ENCODE data around the gene CACNG1.

The CACNG1 gene

DNA sequence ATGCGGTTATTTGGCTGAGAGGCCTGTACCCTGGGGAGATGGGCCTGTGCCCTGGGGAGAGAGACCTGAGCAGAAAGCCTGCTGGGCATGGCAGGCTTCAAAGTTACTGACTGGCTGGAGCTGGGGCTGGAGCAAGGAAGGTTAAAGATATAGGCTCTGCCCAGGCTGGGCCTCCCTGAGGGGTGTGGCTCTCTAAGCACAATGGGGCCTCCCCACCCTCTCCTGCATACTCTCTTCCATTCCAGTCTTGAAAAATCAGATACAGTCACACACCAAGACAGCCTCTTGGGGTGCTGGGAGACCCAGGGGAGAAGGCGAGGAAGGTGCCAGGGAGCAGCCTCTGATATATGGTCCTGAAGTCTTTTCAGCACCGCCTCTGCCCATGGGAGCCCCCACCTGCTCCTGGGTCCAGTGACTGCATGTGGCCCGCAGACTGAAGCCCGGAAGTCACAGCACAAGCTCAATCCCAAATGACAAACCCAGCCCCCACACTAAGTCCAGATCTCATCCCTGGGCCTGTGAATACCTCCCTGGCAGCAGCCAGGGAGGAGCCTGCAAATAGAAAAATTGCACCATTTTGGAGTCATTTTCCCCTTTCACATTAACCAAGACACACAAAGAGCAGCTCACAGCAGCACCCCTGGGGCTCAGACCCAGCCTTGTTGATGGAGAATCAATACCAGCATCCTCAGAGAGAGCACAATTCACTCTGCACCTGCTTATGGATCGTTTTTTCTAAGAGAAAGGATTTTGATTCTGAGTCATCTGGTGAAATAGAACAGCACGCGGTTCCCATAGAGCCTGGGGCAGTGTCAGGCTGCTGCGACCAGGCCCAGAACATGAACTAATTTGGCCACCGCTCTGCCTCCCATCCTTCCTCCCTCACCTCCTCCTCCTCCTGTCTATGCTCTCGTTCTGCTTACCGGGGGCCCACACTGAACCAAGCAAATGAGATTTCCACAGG is 25.6 kb upstream of the CACNG1 start:
- H4K20me1 ChIP-seq (ENCODE audit: insufficient read depth, low read length): no peaks in the 10 kb centered on the region
- no peak overlapping the region for H3K27ac ChIP-seq (ENCODE audit: low read length)
- H3K27me3 ChIP-seq (ENCODE audit: insufficient read depth, low read length, poor library complexity): no peaks in the 10 kb centered on the region
- no peak overlapping the region for H3K4me2 ChIP-seq (ENCODE audit: insufficient read depth, low read length)
- DNase-seq (no peak), ATAC-seq (ENCODE audit: insufficient read depth, low read depth) (no peak)
- H2AFZ ChIP-seq (ENCODE audit: low read depth, low read length): no peak overlapping the region
- TF ChIP-seq, protein P1, sequence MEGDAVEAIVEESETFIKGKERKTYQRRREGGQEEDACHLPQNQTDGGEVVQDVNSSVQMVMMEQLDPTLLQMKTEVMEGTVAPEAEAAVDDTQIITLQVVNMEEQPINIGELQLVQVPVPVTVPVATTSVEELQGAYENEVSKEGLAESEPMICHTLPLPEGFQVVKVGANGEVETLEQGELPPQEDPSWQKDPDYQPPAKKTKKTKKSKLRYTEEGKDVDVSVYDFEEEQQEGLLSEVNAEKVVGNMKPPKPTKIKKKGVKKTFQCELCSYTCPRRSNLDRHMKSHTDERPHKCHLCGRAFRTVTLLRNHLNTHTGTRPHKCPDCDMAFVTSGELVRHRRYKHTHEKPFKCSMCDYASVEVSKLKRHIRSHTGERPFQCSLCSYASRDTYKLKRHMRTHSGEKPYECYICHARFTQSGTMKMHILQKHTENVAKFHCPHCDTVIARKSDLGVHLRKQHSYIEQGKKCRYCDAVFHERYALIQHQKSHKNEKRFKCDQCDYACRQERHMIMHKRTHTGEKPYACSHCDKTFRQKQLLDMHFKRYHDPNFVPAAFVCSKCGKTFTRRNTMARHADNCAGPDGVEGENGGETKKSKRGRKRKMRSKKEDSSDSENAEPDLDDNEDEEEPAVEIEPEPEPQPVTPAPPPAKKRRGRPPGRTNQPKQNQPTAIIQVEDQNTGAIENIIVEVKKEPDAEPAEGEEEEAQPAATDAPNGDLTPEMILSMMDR (IDR thresholded peaks at IDR 0.05; ENCODE audit: borderline replicate concordance, extremely low read depth, low read length, poor library complexity, severe bottlenecking): no peak
- TF ChIP-seq EZH2 (IDR thresholded peaks at IDR 0.05; ENCODE audit: borderline replicate concordance, low read depth, low read length, severe bottlenecking): no peak
- H3K4me1 ChIP-seq (ENCODE audit: insufficient read depth, low read length): no peaks in the 10 kb centered on the region
- H3K36me3 ChIP-seq (ENCODE audit: insufficient read depth, low read length): no peaks in the 10 kb centered on the region
- no peaks in the 10 kb centered on the region for H3K79me2 ChIP-seq (ENCODE audit: insufficient read depth, low read length)
- no peak overlapping the region for H3K9ac ChIP-seq (ENCODE audit: low read depth, low read length)
- no peaks in the 10 kb centered on the region for H3K9me3 ChIP-seq (ENCODE audit: insufficient read depth, low read length, severe bottlenecking)
- no peak overlapping the region for H3K4me3 ChIP-seq (ENCODE audit: low read depth in 1 of 2, low read length in 2 of 2)

DNA sequence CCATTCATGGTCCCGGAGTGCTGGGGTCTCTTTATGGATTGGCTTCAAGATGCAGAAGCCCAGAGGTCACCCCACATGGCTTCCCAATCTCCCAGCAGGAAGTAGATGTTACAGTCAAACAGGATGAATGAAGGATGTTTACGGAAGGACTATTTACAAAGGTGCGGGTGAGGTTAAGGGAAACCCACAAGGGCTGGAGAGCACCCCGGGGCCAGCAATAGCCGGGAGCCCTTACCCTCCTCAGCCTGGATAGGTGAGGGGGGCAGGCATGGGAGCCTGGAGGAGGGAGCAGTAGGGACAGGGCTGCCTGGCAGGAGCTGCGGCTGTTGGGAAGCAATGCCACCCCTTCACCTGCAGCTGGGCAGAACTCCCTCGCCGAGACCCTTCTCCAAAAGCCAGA is 24.5 kb upstream of the CACNG1 start:
- H4K20me1 ChIP-seq (ENCODE audit: insufficient read depth, low read length): peaks cover 5% of the 10 kb centered on the region; the same call in 1 of the 2 replicates
- no peak for ATAC-seq (ENCODE audit: insufficient read depth, low read depth)

DNA sequence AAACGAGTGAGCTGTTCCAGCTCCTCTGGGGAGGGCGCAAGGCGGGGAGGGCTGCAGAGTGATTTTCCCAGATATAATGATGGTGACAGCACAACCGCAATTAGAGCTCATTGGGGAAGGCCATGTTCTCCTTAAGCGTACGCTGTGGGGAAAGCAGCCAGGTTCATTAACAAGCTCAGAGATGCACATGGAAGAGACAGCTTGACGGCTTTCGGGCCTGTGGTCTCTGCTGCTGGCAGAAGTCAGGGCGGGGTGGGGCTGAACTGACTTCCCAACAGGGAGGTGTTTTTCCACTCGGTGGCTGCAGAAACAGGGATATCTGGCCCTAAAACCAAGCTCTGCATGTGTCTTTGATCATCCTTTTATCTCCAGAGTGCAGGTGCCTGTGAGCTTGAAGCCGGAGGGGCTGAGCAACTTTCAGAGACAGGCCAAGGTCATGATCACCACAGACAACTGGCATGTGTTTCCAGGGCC is 24.0 kb upstream of the CACNG1 start:
- Histone ChIP-seq H3K27ac (ENCODE audit: low read length) (no peak overlapping the region), H3K36me3 (ENCODE audit: insufficient read depth, low read length) (no peaks in the 10 kb centered on the region), H4K20me1 (ENCODE audit: insufficient read depth, low read length) (peaks cover 5% of the 10 kb centered on the region; the same call in 1 of the 2 replicates), H3K4me3 (ENCODE audit: low read depth in 1 of 2, low read length in 2 of 2) (no peak overlapping the region), H3K9me3 (ENCODE audit: insufficient read depth, low read length, severe bottlenecking) (no peaks in the 10 kb centered on the region), H3K79me2 (ENCODE audit: insufficient read depth, low read length) (no peaks in the 10 kb centered on the region), H3K4me1 (ENCODE audit: insufficient read depth, low read length) (no peaks in the 10 kb centered on the region), H3K27me3 (ENCODE audit: insufficient read depth, low read length, poor library complexity) (no peaks in the 10 kb centered on the region), H2AFZ (ENCODE audit: low read depth, low read length) (no peak overlapping the region), H3K9ac (ENCODE audit: low read depth, low read length) (no peak overlapping the region), H3K4me2 (ENCODE audit: insufficient read depth, low read length) (no peak overlapping the region)
- no peak for ATAC-seq (ENCODE audit: insufficient read depth, low read depth)
- TF ChIP-seq EZH2 (IDR thresholded peaks at IDR 0.05; ENCODE audit: borderline replicate concordance, low read depth, low read length, severe bottlenecking): no peak
- TF ChIP-seq, protein P1 (IDR thresholded peaks at IDR 0.05; ENCODE audit: borderline replicate concordance, extremely low read depth, low read length, poor library complexity, severe bottlenecking): no peak
- no peak for DNase-seq

More for the DNA sequence above, 24.5 kb upstream of the CACNG1 start:
- Histone ChIP-seq H3K27ac (ENCODE audit: low read length) (no peak overlapping the region), H3K4me2 (ENCODE audit: insufficient read depth, low read length) (no peak overlapping the region), H3K4me1 (ENCODE audit: insufficient read depth, low read length) (no peaks in the 10 kb centered on the region), H2AFZ (ENCODE audit: low read depth, low read length) (no peak overlapping the region), H3K9ac (ENCODE audit: low read depth, low read length) (no peak overlapping the region), H3K79me2 (ENCODE audit: insufficient read depth, low read length) (no peaks in the 10 kb centered on the region), H3K27me3 (ENCODE audit: insufficient read depth, low read length, poor library complexity) (no peaks in the 10 kb centered on the region), H3K4me3 (ENCODE audit: low read depth in 1 of 2, low read length in 2 of 2) (no peak overlapping the region), H3K36me3 (ENCODE audit: insufficient read depth, low read length) (no peaks in the 10 kb centered on the region), H3K9me3 (ENCODE audit: insufficient read depth, low read length, severe bottlenecking) (no peaks in the 10 kb centered on the region)
- DNase-seq: no peak
- no peak for TF ChIP-seq EZH2 (IDR thresholded peaks at IDR 0.05; ENCODE audit: borderline replicate concordance, low read depth, low read length, severe bottlenecking)
- TF ChIP-seq, protein P1 (IDR thresholded peaks at IDR 0.05; ENCODE audit: borderline replicate concordance, extremely low read depth, low read length, poor library complexity, severe bottlenecking): no peak
